T-helper 2 cell (primary cell): Measurements from ENCODE around the gene HEATR5A.
"Not testable (repeated sequence)": the region's sequence is repeated elsewhere in the genome, so short reads cannot be mapped to it uniquely, and the experiment has no call there.

Experiments
- DNase-seq, 5 experiments: peaks; one replicate each; pipeline versions ENCODE4 v3.0.0 to v3.0.0-alpha.2; 2012 to 2022

HEATR5A gene

GRCh38 chr14:31387091-31387490 lies 33.3 kb downstream of the HEATR5A start:
- no peak for DNase-seq

- DNase-seq = no peak
These were observed 34.1 kb downstream of the HEATR5A start for GRCh38 chr14:31386271-31386670.

- no peak for DNase-seq
These were observed 38.1 kb downstream of the HEATR5A start for GRCh38 chr14:31382221-31382620.

GRCh38 chr14:31380106-31380505 lies 40.2 kb downstream of the HEATR5A start:
- DNase-seq = no peak

GRCh38 chr14:31379125-31379947 lies 41.0 kb downstream of the HEATR5A start:
- not testable (repeated sequence) for DNase-seq

GRCh38 chr14:31377433-31377832 lies 42.9 kb downstream of the HEATR5A start:
- DNase-seq = no peak

- DNase-seq = peak in 1 of 5 experiments; percentile 78
These were observed 48.7 kb downstream of the HEATR5A start for GRCh38 chr14:31371646-31372045.

GRCh38 chr14:31363331-31364073 lies 56.8 kb downstream of the HEATR5A start:
- no peak for DNase-seq

- no peak for DNase-seq
These were observed 57.6 kb downstream of the HEATR5A start for GRCh38 chr14:31362746-31363145.

- not testable (repeated sequence) for DNase-seq
These were observed 58.6 kb downstream of the HEATR5A start for GRCh38 chr14:31361761-31362160.

GRCh38 chr14:31360919-31361662 lies 59.3 kb downstream of the HEATR5A start:
- no peak for DNase-seq

GRCh38 chr14:31357279-31357678 lies 63.1 kb downstream of the HEATR5A start:
- DNase-seq = no peak

GRCh38 chr14:31346097-31346496 lies 74.3 kb downstream of the HEATR5A start:
- DNase-seq = no peak

- no peak for DNase-seq
These were observed 79.1 kb downstream of the HEATR5A start for GRCh38 chr14:31341280-31341679.

GRCh38 chr14:31340297-31341063 lies 79.9 kb downstream of the HEATR5A start:
- DNase-seq = no peak

- no peak for DNase-seq
These were observed 80.6 kb downstream of the HEATR5A start for GRCh38 chr14:31339743-31340142.

GRCh38 chr14:31337331-31337730 lies 83.0 kb downstream of the HEATR5A start:
- DNase-seq = no peak

GRCh38 chr14:31336646-31337045 lies 83.7 kb downstream of the HEATR5A start:
- no peak for DNase-seq

GRCh38 chr14:31331395-31331794 lies 89.0 kb downstream of the HEATR5A start:
- DNase-seq = not testable (repeated sequence)

- peak in 1 of 5 experiments; percentile 12 for DNase-seq
These were observed 90.4 kb downstream of the HEATR5A start for GRCh38 chr14:31329876-31330521.

- DNase-seq = peak in 1 of 5 experiments; percentile 40
These were observed 94.2 kb downstream of the HEATR5A start for GRCh38 chr14:31326111-31326510.

- no peak for DNase-seq
These were observed 96.9 kb downstream of the HEATR5A start for GRCh38 chr14:31323419-31323818.
